Left renal cortex interstitium (tissue), 4 donors: ENCODE data around the gene RBPJL. TPM values are rescaled to one million over a fixed set of nuclear protein-coding genes. Genes with fewer than 3 reads are reported as not detected.

Experiments
- DNase-seq, 4 donors: peaks; one replicate each; pipeline ENCODE4 v3.0.0-alpha.2; 2013; ENCODE audit warnings: low read depth in 4 of 4, low spot score in 2 of 4, missing footprints in 1 of 4
- polyA plus RNA-seq, 4 donors: library from polyadenylated mRNA; unstranded; fragments of 120-200 nt; gene quantifications; one replicate each; pipeline ENCODE4 v1.2.1, GENCODE V29; 2013; ENCODE audit not compliant: insufficient read length in 4 of 4

The RBPJL gene
- polyA plus RNA-seq, 4 donors = not detected

DNA sequence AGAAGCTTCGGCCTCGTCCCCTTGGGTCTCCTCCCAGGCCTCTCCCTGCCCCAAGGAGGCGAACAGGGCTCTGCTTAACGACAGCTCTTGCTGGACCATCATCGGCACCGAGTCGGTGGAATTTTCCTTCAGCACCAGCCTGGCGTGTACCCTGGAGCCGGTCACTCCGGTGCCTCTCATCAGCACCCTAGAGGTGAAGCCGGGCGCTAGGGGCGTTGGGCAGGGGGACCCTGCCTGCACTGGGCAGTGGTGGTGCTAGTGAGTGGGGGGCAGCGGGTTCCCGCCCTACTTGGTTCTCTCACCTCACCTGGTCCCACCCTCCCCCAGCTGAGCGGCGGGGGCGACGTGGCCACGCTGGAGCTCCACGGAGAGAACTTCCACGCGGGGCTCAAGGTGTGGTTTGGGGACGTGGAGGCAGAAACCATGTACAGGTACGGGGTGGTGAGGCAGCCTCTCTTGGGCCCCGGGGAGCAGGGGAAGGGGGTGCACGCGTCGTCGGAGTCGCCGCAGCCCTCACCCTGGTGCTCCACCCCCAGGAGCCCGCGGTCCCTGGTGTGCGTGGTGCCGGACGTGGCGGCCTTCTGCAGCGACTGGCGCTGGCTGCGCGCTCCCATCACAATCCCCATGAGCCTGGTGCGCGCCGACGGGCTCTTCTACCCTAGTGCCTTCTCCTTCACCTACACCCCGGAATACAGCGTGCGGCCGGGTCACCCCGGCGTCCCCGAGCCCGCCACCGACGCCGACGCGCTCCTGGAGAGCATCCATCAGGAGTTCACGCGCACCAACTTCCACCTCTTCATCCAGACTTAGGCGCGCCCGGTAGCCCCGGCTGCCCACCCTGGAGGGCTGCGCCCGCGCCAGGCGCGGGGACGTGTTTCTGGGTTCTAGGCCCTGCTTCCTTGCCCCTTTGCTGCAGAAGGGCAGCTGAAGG lies 9.8 kb downstream of the RBPJL start:
- DNase-seq = no peak

DNA sequence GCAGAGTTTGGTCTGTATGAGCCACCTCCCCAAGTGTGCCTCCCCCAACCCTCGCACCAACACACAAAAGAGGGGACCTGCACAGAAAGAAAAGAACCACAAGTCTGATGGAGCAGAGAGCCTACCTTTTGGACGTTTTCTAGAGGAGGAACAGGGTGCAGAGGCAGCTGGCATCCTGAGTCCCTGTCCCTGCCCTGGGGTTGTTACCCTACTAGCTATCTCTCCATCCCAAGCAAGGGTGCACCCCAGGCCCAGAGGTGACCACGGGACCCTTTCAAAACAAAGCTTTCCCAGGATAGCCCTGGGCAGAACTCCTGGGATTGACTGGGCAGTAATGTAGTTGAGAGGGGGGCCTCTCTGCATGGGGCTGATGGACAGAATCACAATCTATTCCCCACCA lies 11.2 kb downstream of the RBPJL start:
- DNase-seq = no peak

GRCh38 chr20:45318386-45318939 lies 11.8 kb downstream of the RBPJL start:
- DNase-seq = no peak

- no peak for DNase-seq
Observed at GRCh38 chr20:45318948-45319347, 12.3 kb downstream of the RBPJL start.

GRCh38 chr20:45320948-45321595 lies 14.4 kb downstream of the RBPJL start:
- no peak for DNase-seq

DNA sequence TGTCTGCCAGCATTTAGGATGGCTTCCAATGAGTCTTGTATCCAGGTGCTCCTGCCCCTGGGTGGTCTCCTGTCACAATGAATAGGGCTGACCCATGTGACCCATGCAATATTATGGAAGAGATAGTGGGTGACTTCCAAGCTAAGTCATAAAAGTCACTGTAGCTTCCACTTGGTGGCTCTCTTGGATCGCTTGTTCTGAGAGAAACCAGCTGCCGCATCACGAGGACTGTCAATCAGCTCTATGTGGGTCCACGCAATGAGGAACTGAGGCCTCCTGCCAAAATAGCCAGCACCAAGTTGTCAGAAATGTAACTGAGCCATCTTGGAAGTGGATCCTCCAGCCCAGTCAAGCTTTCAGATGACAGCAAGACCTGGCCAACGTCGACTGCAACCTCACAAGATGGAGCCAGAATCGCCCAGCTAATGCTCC lies 16.3 kb downstream of the RBPJL start:
- DNase-seq = no peak

DNA sequence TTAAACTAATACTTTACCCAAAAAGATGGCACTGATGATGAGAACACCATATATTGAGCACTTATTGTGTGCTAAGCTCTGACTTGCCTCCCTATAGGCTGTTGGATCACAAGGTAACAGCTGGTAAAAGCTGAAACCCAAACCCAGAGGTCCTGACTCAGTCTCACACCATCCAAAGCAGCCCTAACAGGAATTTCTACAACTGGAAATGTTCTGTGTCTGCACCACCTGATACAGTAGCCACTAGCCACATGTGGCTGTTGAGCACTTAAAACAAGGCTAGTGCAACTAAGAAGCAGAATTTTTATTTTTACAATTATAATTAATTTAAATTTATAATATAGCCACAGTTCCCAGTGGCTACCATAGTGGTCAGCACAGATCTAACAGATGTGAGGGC lies 17.1 kb downstream of the RBPJL start:
- DNase-seq = no peak

DNA sequence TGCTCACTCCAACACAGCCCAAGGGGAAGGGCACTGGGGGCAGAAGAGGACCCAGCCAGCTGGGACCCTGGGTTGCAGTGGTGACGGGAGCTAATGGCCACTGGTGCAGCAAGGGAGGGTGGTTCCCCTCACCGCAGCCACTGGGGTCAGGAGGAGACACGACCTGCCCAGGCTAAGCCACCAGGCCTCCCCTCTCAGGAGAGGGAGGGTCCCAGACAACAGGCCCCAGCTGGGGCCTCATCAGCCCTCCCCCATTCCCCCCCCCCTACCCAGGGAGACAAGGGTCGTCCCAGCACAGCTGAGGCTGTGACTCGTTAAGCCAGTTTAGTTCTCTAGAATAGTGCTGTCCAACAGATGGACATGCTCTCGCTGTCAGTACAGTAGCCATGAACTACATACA lies 18.7 kb downstream of the RBPJL start:
- DNase-seq = no peak

DNA sequence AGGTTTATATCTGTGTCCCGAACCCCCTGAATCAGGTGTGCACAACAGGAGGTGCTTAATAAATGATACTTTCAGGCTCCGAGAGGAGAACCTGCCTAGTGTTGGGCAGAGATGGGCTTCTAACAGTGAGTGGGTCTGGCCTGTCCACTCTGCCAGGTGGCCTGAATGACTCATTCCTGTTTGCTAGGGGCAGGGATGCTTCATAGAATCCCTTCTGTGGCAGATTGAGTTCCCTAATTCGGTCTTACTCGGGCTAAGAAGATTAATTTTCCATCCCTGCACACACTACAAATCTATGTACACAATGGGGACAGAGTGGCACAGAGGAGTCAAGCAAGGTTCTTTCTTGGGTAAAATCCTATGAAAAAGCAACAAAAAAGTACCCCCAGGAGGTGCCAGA lies 21.8 kb downstream of the RBPJL start:
- DNase-seq = no peak

- DNase-seq = no peak
Observed at GRCh38 chr20:45329497-45330319, 23.1 kb downstream of the RBPJL start.

DNA sequence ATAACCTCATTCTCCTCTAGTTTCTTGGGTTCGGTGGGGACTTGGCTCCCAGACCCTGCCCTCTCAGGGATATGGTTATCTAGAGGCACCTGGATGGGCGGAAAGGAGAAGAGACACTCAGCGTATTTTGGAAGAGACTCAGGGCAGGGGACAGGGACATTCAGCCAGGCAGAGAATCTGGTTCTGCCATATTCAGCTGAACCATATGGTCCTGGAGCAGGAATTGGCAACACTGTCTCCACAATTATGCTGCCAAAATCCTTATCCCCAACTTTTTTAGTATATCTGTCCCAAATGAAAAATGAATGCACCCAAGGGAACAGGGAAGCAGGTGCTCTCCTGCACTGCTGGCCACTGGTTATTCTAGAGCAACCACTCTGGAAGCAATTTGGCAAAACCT lies 23.8 kb downstream of the RBPJL start:
- DNase-seq = no peak

DNA sequence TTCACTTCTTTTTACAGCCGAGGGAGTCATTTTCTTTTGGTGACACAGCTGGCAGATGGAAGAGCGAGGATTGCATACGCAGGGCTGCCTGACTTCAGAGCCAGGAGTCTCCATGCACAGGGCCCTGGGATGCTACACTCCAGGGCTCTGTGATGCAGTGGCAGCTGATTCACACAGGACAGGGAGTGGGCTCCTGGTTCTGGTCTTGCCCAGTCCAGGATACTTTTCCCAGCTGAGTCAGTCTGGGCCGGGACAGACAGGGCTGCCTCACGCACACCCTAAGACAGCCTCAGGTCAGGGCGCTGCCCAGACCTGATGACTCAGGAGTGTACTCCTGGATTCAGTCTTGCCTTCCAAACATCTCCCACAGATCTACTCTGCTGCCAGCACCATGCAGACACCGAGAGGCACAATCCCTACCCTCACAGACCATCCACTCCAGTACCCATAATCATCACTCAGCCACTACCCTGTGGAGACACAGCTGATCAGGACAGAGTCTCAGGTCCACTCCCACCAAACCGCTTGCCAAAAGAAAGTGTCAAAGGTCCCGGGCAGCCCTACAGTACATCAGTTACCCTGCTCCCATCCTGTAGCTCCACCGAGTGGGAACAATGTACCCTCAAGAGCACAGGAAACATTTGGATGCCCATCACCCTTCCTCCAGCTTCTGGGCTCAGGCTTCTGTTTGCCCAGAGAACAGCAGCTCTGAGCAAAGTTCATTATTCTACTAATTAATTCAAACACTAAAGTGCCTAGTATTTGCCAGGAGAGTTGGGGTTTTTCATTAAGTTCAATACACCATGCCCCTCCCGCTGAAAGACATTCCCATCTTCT lies 30.1 kb downstream of the RBPJL start:
- DNase-seq = no peak

- DNase-seq = no peak
Observed at GRCh38 chr20:45337367-45338120, 30.9 kb downstream of the RBPJL start.

GRCh38 chr20:45338121-45339030 lies 31.7 kb downstream of the RBPJL start:
- DNase-seq = no peak

DNA sequence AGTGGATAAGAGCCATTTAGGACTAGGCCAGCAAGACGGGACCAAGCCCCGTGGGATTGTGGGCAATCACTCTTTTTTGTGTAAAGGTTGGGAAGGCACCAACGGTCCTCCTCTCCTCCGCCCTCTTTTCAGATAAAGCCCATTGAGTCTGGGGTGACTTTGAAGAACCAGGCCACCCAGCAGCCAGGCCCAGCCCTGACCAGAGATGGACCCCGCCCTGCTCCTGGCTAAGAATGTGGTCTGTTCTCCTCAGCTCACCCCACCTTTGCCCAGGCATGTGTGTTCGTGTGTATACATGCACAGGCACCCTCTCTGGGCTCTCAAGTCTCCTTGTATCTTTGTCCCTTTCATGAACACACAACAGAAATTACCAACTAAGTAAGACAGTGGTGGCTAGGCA lies 32.4 kb downstream of the RBPJL start:
- no peak for DNase-seq

- DNase-seq = no peak
Observed at GRCh38 chr20:45339799-45340198, 33.2 kb downstream of the RBPJL start.

DNA sequence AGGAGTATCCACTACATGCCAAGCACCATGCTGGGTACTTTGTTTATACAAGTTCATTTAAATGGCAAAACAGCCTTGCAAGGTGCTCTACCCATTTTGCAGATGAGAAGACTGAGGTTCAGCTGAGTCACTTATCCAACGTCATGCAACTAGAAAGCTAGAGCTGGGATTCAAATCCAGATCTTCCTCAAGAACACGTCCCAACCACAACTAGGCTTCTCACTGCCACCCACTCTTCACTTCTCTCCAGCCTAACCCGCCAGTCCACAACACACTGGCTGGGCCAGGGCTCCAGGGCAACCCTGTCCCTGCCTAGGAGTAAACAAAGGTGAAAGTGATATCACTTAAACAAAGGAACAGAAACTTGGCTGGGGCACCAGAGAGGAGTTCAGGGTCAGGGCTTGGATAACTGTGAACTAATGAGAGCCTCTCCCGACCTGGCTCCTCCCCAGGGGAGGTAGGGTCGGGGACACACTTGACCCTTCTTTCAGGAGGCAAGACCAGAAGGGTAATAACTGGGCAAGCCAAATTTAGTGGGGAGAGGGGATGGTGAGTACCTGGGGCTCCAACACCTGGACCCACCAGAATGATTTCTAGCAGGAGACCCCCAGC lies 33.7 kb downstream of the RBPJL start:
- DNase-seq = no peak

DNA sequence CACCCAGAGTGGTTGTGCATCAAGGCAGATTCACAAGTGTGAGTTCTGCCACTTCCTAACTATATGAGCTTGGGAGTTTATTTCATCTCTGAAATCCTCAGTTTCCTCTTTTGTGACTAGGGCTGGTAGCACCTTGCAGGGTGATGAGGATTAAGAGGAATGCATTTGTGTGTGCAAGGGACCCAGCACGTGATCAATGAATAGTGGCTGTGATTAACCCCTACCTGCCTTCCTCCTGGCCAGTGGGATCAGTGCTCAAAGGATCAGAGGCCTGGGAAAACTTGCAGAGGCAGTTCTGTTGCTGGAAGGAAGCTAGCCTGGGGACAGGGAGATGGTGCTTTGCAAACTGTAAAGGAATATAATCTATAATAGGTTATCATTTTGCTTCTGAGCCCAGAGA lies 34.3 kb downstream of the RBPJL start:
- DNase-seq = no peak
